Activated naive CD4-positive, alpha-beta T cell treated with anti-CD3 and anti-CD28 coated beads, Interleukin-2, amount 50 U/mL, for 16 hours (primary cell): ENCODE results near the gene ZNF618.
"Not testable (repeated sequence)": the region's sequence is repeated elsewhere in the genome, so short reads cannot be mapped to it uniquely, and the experiment has no call there.

ENCODE experiments used
- DNase-seq: peaks from one replicate; pipeline ENCODE4 v3.0.0-alpha.2; 2020

The ZNF618 gene

DNA sequence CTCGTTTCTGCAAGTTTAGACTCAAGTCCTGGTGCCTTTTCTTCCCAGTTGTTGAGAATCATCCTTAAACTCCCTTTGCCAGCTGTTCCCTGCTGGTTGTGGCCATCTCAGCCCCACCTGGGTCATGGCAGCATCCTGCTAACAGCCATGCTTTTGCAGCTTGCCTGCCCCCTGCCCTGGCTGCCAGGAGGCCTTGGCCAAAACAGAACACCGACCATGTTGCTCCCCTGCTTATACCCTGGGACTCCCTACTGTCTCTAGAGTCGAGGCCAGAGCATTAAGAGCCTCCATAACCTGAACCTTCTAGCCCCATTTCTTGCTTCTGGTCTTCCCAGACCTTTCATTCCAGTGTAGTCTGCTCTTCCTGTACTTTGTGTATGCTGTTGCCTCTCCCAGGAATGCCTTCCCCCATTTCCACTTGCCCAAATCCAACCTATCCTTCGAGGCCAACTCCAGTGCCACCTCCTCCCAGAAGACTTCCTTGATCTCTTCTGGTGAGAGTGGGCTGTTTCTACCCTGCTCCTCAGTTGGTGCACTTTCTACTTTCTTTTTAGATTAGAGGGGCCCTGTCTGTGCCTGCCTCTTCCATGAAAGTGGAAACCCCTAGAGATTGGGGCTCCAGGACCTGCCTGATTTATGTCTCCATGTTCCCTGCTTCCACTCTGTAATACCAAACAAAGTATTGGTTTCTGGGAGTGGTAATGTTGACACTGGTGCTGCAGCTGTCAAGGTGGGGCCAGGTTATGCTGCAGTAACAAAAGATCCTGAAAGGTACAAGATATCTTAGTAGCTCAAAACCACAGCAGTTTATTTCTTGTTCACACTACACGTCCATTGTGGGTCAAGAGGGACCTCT, 113.8 kb downstream of the ZNF618 start:
- no peak for DNase-seq

DNA sequence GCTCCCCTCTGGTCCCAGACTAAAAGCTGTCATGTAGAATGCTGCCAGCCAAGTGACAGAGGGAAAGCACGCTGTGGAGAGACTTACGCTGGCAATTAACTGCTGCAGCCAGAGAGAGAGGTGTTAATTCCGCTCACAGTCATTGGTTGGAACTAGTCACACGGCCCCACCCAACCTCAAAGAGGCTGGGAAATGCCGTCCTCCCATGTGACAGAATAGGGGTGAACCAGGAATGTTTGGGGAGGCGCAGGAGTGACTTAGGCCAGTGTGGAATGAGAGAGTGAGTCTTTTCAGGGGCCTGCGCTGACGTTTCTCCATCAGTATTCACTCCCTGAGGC, 114.4 kb downstream of the ZNF618 start:
- no peak for DNase-seq

DNA sequence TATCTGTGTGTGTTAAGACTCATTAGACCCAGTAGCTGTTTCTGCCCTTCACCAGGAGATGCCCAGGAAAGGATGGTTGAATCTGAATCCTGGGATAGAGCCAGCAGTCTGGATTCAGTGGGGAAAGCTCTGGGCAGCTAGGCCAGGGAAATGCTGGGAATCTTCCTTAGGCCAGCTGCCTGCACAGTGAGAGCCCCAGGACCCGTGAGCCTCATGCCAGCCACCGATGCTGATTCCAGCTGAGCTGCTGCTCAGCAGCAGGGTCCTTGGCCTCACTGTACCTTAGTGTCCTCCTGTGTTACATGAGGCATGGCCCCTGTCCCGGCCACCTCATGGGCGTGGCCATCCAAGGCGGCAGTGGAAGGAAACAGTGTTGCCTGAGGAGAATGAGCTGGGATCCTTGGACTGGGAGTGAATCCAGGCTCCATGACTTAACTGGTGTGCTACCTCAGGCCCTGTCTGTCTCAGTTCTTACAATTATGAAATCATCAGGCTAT, 114.9 kb downstream of the ZNF618 start:
- DNase-seq, result no peak

DNA sequence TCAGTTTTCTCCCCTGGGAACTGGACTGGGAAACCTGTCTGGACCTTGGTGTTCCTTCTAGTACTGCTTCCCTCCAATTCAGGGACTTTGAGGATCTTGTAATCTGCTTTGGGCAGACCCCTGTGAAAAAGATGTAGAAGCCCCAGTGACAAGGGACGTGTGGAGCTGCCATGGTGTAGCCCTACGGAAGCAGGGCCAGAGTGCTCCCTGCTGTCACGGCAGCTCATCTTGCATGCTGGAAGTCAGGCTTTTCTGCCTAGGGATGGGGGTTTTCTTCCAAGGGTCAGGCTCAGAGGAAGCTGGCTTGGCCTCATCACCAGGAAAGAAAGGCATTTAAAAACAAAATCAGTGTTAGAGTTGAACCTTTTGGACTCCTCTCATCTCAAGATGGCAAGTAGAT, 115.6 kb downstream of the ZNF618 start:
- DNase-seq, result no peak

DNA sequence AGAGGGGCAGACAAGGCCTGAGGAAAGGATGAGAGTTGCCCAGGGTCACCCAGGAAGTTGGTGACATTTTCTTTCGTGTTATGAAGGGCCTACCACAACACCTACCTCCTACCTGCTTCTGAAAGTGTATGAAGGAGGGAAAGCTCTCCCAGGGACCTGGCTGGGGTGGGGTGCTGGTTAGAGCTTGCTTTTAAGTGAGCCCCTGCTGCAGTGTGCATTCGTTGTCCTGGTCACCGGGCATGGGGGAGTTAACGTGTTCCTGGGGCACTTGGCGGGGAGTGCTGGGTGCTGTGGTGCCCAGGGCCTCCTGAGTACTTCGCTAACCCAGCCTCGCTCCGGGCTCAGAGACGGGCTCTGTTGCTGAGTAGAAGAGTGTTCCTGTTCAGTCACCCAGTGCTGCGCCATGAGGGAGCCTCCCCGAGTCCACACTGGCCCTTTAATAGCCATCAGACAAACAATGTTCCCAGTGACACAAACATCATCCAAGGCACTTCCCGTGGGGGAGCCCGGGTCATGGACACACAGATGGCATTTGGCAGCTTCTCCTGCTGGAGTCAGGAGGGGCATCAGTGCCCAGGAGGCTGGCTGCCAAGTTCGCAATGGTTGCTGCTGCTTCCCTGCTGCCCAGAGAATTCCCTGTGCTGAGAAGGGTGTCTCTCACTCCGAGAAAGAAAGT, 116.3 kb downstream of the ZNF618 start:
- no peak for DNase-seq

DNA sequence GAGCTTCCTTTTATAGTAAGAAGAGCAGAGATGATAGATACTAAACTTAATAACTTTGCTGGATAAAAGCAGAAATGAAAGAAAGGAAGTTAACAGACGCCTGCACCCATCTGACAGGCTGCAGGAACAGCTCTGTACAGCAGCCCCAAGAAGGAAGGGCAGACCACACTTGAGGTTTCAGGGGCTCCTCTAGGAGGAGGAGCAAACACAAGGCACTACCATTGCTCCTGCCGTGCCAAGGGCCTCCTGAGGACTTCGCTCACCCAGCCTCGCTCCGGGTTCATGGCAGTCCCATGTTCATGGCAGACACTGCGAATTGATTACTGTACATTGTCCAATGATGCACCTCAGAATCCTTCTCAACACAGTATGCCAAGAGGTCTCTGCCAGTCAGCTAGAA, 116.9 kb downstream of the ZNF618 start:
- no peak for DNase-seq

DNA sequence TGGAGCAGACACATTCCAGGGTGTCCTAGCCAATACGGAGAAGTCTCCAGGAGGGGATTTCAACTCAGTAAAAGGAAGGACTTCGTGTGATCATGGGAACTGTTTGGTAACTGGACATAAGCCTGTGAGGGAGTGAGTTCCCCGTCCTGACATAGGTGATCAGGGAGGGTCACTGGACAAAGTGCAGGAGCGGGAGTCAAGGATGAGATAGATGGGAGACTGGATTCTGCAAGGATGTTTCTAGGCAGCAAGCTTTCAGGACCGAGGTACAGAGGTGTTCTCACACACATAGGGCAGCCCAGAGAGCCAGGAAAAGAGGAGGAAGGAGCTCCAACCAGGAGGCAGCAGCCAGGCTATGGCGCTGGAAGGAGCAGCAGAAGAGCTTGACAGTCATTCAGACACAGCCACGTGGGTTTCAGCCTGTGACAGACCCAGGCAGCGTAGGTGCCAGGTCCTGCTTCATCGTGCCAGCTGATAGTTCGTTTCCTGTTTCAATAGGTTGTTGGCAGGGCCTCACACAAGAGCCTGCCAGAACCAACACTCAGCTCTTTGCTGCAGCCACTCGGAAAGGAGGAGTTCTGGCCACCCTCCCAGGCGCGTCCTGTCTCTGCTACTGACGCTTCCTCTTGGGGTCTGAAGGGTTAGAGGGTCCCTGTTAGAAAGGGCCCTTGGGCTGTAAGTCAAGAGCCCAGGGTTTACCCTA, 117.9 kb downstream of the ZNF618 start:
- no peak for DNase-seq

DNA sequence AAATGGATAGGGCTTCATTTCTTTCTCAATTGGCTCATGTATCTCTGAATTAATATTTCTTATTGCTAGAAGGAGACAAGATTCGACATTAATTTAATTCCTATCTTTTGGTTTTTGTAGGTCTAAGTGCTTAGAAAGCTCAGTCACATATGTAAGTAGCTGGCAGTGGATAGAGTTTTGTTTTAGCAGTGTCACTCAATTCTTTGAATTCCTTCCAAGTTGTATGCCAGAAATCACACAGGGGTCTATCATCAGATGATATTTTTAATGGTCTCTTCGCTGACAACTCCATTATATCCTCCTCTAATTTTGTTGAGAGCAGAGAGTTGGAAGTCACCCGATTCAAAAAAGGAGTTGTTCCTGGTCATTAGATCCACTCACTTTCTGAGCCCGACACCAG, 119.3 kb downstream of the ZNF618 start:
- DNase-seq, result no peak

DNA sequence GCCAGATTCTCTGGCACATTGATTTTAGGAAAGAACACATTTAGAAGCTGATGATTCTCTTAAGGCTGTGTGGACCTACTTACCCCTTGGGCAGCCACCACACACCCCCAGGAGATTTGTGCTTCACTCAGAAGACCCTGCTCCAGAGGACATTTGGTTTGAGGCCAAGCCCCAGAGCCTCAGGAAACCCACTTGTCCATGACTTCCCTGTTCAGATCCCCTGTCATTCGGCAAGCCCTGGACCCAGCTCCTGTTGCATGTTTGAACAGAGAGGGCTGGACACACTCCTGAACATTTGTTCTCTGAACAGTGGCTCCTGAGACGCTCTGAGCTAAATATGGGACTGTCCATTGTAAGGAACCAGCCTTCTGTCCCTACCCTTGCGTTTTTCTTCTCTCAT, 119.9 kb downstream of the ZNF618 start:
- DNase-seq, result no peak

DNA sequence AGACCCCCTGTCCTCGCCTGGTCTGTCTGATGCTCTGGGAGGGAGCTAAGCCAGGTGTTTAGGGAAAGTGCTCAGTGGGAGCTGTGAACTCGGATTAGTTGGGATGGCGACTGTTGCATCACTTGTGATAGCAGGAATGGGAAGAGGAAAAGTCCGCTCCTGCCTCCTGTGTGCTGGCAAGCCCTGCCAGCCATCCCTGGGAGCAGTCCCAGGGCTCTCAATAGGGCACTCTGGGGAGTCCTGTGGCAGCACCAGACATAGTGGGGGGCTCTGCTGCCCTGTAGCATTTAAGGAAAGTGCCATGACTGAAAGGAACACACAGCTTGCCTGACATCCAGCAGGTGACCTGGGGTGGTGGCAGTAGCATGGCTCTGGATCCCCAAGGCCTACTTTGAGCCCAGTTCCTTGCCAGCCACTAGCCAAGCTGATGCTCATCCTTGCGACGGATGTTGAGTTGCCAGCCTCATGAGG, 120.5 kb downstream of the ZNF618 start:
- no peak for DNase-seq

DNA sequence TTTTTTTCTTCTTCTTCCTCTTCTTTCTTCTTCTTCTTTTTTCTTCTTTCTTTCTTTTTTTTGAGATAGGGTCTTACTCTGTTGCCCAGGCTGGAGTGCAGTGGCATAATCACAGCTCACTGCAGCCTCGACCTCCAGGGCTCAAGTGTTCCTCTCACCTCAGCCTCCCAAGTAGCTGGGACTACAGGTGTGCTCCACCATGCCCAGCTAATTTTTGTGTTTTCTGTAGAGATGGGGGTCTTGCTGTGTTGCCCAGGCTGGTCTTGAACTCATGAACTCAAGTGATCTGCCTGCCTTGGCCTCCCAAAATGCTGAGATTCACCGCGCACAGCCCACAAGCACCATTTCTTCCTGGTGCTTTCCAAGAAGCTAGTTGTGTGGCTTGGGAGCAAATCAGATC, 121.0 kb downstream of the ZNF618 start:
- DNase-seq, result not testable (repeated sequence)

DNA sequence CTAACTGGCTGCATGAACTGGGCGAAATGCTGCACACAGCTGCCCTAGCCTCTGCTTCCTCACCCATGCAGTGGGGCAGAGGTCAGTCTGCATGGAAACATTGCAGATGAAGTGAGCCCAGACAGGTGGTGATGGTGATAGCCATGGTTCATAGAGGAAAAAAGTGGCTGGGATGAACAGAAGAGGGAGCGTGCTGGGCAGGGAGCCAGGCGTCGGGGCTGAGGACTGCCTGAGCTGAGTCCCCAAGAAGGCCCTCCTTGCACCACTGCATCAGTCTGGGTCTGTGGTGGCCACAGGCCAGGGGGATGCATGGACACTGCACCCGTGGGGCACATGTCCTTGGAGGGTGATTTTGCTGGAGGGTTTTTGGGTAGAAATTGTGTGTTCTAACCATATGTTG, 121.5 kb downstream of the ZNF618 start:
- DNase-seq, result no peak

DNA sequence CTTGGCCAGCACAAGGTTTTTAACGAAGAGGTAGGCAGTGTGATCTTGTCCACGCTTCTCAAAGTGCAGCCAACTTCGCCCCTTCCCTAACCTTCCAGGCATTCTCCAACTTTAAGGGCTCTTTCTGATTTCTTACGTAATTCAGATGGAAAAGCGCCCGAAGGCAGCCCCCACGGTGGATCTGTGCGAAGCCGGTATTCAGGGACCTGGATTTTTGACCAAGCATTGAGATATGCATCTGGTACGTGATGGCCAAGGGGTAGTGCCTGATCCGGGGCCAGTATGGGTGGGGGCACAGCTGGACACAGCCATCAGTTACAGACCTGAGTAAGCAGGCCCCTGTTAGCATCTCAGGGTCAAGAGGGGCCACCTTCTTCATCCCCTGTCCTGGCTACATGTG, 122.0 kb downstream of the ZNF618 start:
- no peak for DNase-seq

DNA sequence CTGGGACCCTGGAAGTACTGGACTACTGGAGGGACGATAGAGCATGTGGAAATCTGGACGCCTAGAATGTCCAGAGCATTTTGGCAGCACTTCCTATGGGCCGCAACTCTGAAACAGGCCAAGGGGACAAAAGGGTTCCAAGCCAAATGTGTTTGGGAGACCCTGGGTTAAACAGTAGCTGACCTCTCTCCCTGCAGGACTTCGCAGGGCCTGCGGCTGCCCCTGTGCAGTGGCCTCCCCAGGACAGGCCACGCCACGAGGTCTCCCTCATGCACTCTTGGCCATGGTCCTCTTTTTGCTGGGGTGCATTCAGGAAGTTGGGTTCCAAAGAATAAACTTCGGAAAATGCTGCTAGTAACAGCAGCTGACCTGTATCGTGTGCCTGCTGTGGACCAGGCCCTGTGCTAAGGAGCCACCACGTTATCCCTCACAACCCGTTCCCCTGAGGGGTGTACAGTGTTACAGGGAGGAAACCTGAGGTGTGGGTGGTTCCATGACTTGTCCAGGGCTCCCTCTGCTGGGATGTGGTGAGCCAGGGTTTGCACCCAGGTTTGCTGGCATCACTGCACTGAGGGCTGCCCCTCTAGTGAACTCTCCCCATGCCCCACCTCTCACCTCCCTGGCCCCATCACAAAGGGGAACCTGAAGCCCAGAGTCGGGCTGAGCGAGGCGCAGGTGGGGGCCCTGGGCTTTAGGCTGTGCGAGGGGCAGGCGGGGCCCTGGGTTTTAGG, 122.6 kb downstream of the ZNF618 start:
- no peak for DNase-seq

DNA sequence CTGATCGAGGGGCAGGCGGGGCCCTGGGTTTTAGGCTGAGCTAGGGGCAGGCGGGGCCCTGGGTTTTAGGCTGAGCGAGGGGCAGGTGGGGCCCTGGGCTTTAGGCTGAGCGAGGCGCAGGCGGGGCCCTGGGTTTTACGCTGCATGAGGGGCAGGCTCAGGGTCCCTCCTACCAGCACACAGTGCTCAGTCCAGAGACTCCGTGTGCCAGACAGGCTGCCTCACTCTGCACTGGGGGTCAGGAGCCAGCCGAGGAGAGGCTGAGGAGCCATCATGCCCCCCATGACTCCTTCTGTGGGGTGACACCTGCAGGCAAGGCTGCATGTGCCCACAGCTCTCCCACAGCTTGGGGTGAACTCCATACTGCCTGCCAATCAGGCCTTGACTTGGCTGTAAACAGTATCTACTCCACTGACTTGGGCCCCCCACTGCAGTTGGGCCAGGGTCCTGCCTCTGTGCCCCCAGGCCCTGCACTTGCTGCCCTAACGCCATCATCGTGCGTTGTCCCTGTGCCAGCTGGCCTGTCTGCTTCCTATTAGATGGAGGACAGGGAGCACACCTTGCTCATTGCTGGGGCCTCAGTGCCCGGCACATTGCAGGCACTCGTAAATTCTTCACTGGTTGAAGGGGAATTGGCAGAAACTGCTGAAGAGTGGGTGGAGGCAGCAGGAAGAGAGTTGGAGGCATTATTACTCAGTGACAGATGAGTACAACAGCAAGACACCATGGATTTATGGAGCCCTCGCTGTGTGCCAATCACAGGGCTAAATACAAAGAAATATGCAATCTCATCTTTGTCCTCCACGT, 123.3 kb downstream of the ZNF618 start:
- DNase-seq, result no peak

DNA sequence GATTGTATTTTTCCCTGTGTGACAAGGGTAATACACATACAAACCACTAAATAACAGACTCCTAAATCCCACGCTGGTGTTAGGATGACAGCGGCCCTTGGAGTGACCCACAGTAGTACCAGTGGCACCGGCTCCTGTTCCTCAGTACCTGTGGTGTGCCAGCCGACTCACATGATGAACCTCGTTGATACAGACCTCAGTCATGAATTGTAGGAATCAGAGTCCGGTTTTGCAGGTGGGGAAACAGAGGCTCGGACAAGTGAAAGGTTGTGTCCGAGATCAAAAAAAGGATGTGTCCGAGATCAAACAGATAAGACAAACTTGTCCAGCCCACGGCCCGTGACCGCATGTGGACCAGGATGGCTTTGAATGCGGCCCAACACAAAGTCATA, 124.0 kb downstream of the ZNF618 start:
- no peak for DNase-seq

DNA sequence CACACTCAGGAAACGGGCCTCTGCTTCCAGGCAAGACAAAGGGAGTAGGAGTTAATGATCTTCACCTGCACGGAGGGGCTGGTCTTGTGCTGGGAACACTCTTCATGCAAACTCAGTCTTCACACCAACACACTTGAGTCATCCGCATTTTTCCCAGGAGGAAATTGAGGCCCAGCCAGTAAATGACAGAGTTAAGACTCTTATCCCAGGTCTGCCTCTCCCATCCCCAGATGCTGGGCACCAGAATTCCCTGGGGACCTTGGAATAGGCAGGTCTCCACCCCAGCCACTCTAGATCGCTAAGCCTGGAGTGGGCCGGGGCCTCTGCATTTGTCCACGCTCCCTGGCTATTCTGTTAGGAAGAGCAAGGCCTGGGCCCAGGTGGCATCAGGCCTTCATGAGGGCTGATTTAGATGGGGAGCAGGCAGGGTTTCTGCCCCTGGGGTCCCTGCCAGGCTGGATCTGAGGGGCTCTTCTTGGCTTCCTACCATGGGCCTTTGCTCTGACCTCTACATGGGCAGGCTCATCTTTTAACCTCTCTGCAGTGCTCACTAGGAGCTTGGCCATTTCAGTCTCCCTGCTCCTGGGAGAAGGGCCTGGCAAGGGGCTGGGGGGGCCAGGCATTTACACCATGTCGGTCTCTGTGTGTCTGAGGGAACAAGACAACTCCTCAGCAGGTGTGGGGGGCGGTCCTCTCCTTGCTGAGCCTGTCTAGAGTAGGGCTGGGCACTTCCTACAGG, 124.7 kb downstream of the ZNF618 start:
- no peak for DNase-seq

DNA sequence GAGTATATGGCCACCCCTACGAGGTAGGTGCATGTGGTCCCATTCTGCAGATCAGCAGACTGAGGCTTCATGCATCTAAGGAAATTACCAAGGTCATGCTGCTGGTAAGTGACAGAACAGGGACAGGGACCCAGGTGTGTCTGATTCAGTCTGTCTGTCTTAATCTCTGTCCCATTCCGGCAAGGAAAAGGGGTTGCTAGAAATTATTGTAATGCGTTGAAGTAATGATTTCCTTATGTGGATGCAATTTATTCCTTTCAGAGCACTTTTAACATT, 125.2 kb downstream of the ZNF618 start:
- DNase-seq, result no peak

DNA sequence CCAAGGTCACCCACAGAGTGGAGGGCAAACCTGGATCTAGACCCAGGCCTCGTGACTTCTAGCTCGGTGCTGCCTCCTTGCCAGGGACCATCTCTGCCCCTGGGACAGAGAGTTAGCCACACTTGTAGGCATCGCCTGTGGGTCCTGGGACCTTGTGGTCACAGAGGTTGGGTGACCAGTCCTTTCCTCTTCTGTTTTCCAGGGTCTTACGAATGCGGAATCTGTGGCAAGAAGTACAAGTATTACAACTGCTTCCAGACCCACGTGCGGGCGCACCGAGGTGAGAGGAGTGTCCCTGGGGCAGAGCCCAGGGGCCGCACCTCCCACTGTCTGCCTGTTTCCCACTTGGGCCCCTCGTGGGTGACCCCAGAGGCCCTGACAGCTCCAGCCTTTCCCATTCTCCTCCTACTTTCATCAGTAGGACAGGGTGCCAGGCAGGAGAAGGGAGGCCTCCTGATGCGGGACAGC, 125.7 kb downstream of the ZNF618 start:
- DNase-seq, result no peak

DNA sequence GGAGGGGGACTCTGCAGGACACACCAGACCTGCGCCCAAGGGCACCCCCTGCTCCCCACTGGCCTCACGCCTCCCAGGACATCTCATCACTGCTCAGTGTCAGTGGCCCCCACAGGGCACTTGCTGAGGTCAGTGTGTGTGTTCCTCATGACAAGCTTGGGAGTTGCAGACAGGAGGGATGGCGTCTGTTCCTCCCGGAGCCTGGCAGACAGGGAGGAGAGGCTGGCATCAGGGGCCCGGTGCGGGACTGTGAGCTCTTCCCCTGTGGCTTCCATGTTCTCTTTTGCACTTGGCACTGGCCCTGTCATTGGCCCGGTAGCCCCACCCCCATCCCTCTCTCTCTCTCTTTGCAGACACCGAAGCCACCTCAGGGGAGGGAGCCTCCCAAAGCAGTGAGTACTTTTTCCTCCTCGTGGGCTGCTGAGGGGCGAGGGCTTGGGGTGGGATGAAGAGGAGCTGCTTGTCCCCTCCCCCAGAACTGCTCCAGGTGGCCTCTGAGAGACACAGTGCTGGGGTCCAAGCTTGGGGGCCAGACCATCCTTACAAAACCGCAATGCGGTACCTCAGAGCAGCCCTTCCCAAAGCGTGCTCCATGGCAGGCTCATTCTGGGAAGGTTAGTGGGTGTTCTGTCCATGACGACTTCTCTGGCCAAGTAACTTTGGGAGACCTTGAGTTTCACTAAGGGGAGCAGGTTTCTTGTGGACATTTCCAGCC, 126.3 kb downstream of the ZNF618 start:
- DNase-seq, result no peak

DNA sequence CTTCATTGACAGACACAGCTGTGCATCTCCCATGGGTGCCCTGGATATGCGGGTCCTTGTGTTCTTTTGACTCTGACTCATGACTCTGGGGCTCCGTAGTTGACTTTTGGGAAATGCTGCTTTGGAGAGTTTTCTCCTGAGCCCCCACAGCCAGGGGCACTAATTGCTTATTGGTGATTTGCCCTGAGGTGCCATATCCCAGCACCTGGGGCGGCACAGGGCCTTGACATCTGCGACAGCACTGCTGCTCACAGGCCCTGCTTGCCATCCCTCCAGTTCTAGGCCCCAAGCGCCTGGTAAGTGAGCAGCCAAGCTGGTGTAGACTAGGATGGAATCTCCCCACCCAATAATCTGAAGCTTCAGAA, 126.9 kb downstream of the ZNF618 start:
- DNase-seq, result no peak
